Measurements from ENCODE around the gene RRP8.

- TF ChIP-seq CTCF (conservative IDR thresholded peaks at IDR 0.05; ENCODE audit: low read depth, low read length) (no peak), EZH2phosphoT487 (IDR thresholded peaks at IDR 0.05; ENCODE audit: borderline replicate concordance, low read length) (no peak)
These were observed 42.7 kb upstream of the RRP8 start for GRCh38 chr11:6646071-6646470.
